Measurements from ENCODE around the gene BOD1L2. TPM values are rescaled to one million over a fixed set of nuclear protein-coding genes. Genes with fewer than 3 reads are reported as not detected.

Gene BOD1L2
- total and polyA plus RNA-seq, 2 donors (not counting 3 experiments of a cell fraction or from before 2014, with no cell fraction given): not detected

GRCh38 chr18:57154191-57154830, 7.4 kb downstream of the BOD1L2 start:
- no peak overlapping the region for H2AFZ ChIP-seq (ENCODE audit: low read depth, low read length)
- BruUV-seq (replicated peaks): no TSS peak
- H3K27ac ChIP-seq (ENCODE audit: insufficient read depth, low read depth, low read length): no peak overlapping the region
- no peaks in the 10 kb centered on the region for H3K79me2 ChIP-seq (ENCODE audit: control insufficient read depth, insufficient read depth, low read length)
- no peak overlapping the region for H3K4me3 ChIP-seq (replicated peaks in 1 of 3; ENCODE audit: insufficient read depth in 1 of 3, low read depth in 1 of 3, low read length in 3 of 3)
- H3K9me1 ChIP-seq (replicated peaks; ENCODE audit: control insufficient read depth, extremely low read depth, insufficient read depth, low read length): no peaks in the 10 kb centered on the region
- intact Hi-C loops (cut with micrococcal nuclease) (no loop called here), dilution Hi-C loops (cut with MboI; ENCODE audit: extremely low pct_ligation_motif_present, low sequenced_read_pairs) (no loop called here)
- H3K27me3 ChIP-seq (ENCODE audit: control insufficient read depth in 2 of 2, insufficient read depth in 2 of 2, low read length in 2 of 2): no peaks in the 10 kb centered on the region
- DNase-seq (ENCODE audit: low read depth, low spot score) (no peak), FAIRE-seq (no peak)
- no peaks in the 10 kb centered on the region for H3K9me3 ChIP-seq (replicated peaks; ENCODE audit: control insufficient read depth, insufficient read depth, low read length)
- H3K4me1 ChIP-seq (ENCODE audit: control insufficient read depth, extremely low read depth, insufficient read depth, low read length): no peaks in the 10 kb centered on the region
- TF ChIP-seq FOS (IDR thresholded peaks at IDR 0.05; ENCODE audit: borderline replicate concordance, insufficient read depth, low read length) (no peak), EZH2 (IDR thresholded peaks at IDR 0.05; ENCODE audit: borderline replicate concordance, low read depth, low read length, severe bottlenecking) (no peak), POLR2A (IDR thresholded peaks at IDR 0.05; ENCODE audit: low read depth, low read length) (no peak), GATA2 (IDR thresholded peaks at IDR 0.05; ENCODE audit: insufficient read depth, insufficient read length, low read depth, low read length) (no peak), POLR2AphosphoS5 (IDR thresholded peaks at IDR 0.05; ENCODE audit: insufficient read depth, low read depth, low read length) (no peak), JUN (IDR thresholded peaks at IDR 0.05; ENCODE audit: borderline replicate concordance, insufficient read depth, insufficient read length, low read depth) (no peak), MYC (IDR thresholded peaks at IDR 0.05; ENCODE audit: low read depth, low read length) (no peak)
- TF ChIP-seq, protein P1, sequence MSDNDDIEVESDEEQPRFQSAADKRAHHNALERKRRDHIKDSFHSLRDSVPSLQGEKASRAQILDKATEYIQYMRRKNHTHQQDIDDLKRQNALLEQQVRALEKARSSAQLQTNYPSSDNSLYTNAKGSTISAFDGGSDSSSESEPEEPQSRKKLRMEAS (IDR thresholded peaks at IDR 0.05; ENCODE audit: insufficient read depth, insufficient read length): no peak
- TF ChIP-seq, protein P2, sequence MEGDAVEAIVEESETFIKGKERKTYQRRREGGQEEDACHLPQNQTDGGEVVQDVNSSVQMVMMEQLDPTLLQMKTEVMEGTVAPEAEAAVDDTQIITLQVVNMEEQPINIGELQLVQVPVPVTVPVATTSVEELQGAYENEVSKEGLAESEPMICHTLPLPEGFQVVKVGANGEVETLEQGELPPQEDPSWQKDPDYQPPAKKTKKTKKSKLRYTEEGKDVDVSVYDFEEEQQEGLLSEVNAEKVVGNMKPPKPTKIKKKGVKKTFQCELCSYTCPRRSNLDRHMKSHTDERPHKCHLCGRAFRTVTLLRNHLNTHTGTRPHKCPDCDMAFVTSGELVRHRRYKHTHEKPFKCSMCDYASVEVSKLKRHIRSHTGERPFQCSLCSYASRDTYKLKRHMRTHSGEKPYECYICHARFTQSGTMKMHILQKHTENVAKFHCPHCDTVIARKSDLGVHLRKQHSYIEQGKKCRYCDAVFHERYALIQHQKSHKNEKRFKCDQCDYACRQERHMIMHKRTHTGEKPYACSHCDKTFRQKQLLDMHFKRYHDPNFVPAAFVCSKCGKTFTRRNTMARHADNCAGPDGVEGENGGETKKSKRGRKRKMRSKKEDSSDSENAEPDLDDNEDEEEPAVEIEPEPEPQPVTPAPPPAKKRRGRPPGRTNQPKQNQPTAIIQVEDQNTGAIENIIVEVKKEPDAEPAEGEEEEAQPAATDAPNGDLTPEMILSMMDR (IDR thresholded peaks at IDR 0.05; ENCODE audit: extremely low read depth in 1 of 2, insufficient read depth in 1 of 2, low read depth in 1 of 2, low read length in 2 of 2): no peak
- H3K36me3 ChIP-seq (ENCODE audit: control insufficient read depth in 2 of 2, extremely low read depth in 1 of 2, insufficient read depth in 2 of 2, low read length in 2 of 2): no peaks in the 10 kb centered on the region
- ChIA-PET POLR2A (no interaction called here), CTCF (interaction anchor here (1.7 kb wide), 1 partner anchor 285 kb away, joined by 3 read pairs; no protein-coding TSS in a partner anchor)
- no peaks in the 10 kb centered on the region for H4K20me1 ChIP-seq (replicated peaks; ENCODE audit: control insufficient read depth, extremely low read depth, insufficient read depth, low read length)
- no peak overlapping the region for H3K9ac ChIP-seq (replicated peaks; ENCODE audit: extremely low read depth, insufficient read depth, low read length)
- H3K4me2 ChIP-seq (ENCODE audit: insufficient read depth, low read length): no peak overlapping the region
